HG03064 (cell line): Measurements from ENCODE around the gene SLC25A12.
"Not testable (repeated sequence)": the region's sequence is repeated elsewhere in the genome, so short reads cannot be mapped to it uniquely, and the experiment has no call there.

Source experiments
- ATAC-seq: cut with Tn5 transposase; IDR thresholded peaks from one replicate; pipeline ENCODE4 v1.9.1; 2021; ENCODE audit warnings: low read depth; ENCODE audit not compliant: unreplicated experiment

The SLC25A12 gene

GRCh38 chr2:171893824-171894611, at the start of gene SLC25A12:
Gene SLC25A12, minus strand, starts transcription at chr2:171894244. Its CDS starts 30 bp downstream, at chr2:171894214.
- ATAC-seq = peak; percentile 94

GRCh38 chr2:171941316-171941699, 47.3 kb upstream of the SLC25A12 start:
- no peak for ATAC-seq

- ATAC-seq = no peak
These were observed 45.7 kb upstream of the SLC25A12 start for GRCh38 chr2:171939743-171940071.

GRCh38 chr2:171939058-171939742, 45.2 kb upstream of the SLC25A12 start:
- ATAC-seq = no peak

- ATAC-seq = no peak
These were observed 36.3 kb upstream of the SLC25A12 start for GRCh38 chr2:171930385-171930784.

GRCh38 chr2:171924170-171924942, 30.3 kb upstream of the SLC25A12 start:
- ATAC-seq = no peak

- no peak for ATAC-seq
These were observed 29.2 kb upstream of the SLC25A12 start for GRCh38 chr2:171923206-171923605.

- ATAC-seq = peak; percentile 98
These were observed 28.4 kb upstream of the SLC25A12 start, which contains the start of gene HAT1 for GRCh38 chr2:171922230-171923022. Gene HAT1, plus strand, starts transcription at chr2:171922461. Its CDS starts 40 bp downstream, at chr2:171922501.

- ATAC-seq = no peak
These were observed 27.9 kb upstream of the SLC25A12 start for GRCh38 chr2:171921970-171922229.

GRCh38 chr2:171919453-171919852, 25.4 kb upstream of the SLC25A12 start:
- ATAC-seq = no peak

GRCh38 chr2:171913517-171913916, 19.5 kb upstream of the SLC25A12 start:
- no peak for ATAC-seq

GRCh38 chr2:171910494-171910893, 16.4 kb upstream of the SLC25A12 start:
- ATAC-seq = no peak

GRCh38 chr2:171909266-171909665, 15.2 kb upstream of the SLC25A12 start:
- no peak for ATAC-seq

GRCh38 chr2:171908235-171908634, 14.2 kb upstream of the SLC25A12 start:
- no peak for ATAC-seq

GRCh38 chr2:171902840-171903420, 8.9 kb upstream of the SLC25A12 start:
- peak; percentile 65 for ATAC-seq

GRCh38 chr2:171899623-171900282, 5.7 kb upstream of the SLC25A12 start:
- ATAC-seq = not testable (repeated sequence)

- no peak for ATAC-seq
These were observed 1.7 kb upstream of the SLC25A12 start for GRCh38 chr2:171895786-171896185.

- no peak for ATAC-seq
These were observed 536 bp upstream of the SLC25A12 start for GRCh38 chr2:171894612-171894947.

- no peak for ATAC-seq
These were observed 734 bp downstream of the SLC25A12 start for GRCh38 chr2:171893196-171893823.
